Mammary epithelial cell (primary cell): ENCODE data around the gene ASPSCR1.

ENCODE experiments used
- CTCF ChIP-seq, 2 donors: IDR thresholded peaks in 1 of 2; conservative IDR thresholded peaks in 1 of 2; 2 replicates each; pipeline ENCODE4 v1.5.1; 2011 to 2012; ENCODE audit warnings: inconsistent platforms in 2 of 2, low read length in 2 of 2, mild to moderate bottlenecking in 2 of 2, control low read depth in 1 of 2, low read depth in 1 of 2; ENCODE audit not compliant: insufficient read depth in 1 of 2; ENCODE audit errors: extremely low read depth in 1 of 2
- EZH2 ChIP-seq: IDR thresholded peaks from 2 replicates; pipeline ENCODE4 v1.6.1; 2012; ENCODE audit warnings: low read length, inconsistent platforms, borderline replicate concordance

GRCh38 chr17:82041144-82041814 lies 63.9 kb downstream of the ASPSCR1 start:
- TF ChIP-seq CTCF (conservative IDR thresholded peaks at IDR 0.05 in 1 of 2, IDR thresholded peaks at IDR 0.05 in 1 of 2; ENCODE audit: extremely low read depth in 1 of 2, insufficient read depth in 1 of 2, low read depth in 1 of 2, low read length in 2 of 2): no peak
- no peak for TF ChIP-seq EZH2
